Measurements from ENCODE around the gene ALMS1. TPM values are rescaled to one million over a fixed set of nuclear protein-coding genes. Genes with fewer than 3 reads are reported as not detected.
"Not testable (repeated sequence)": the region's sequence is repeated elsewhere in the genome, so short reads cannot be mapped to it uniquely, and the experiment has no call there.

The ALMS1 gene
- total RNA-seq, 1 donor from 2014 or later: 22.1 TPM

GRCh38 chr2:73516033-73516432 lies 130.4 kb downstream of the ALMS1 start:
- Histone ChIP-seq H3K4me1 (no peaks in the 10 kb centered on the region), H3K9me3 (no peaks in the 10 kb centered on the region), H3K27ac (no peak overlapping the region), H3K27me3 (no peaks in the 10 kb centered on the region), H3K4me3 (no peak overlapping the region), H3K36me3 (peaks cover 14% of the 10 kb centered on the region)
- DNase-seq (no peak), ATAC-seq (no peak)
- intact Hi-C loops (cut with DNase I): no loop called here
- no peak for TF ChIP-seq CTCF (IDR thresholded peaks at IDR 0.05)

- Histone ChIP-seq H3K36me3 (peaks cover 12% of the 10 kb centered on the region), H3K4me1 (no peaks in the 10 kb centered on the region), H3K9me3 (peaks cover 37% of the 10 kb centered on the region), H3K27me3 (no peaks in the 10 kb centered on the region), H3K27ac (no peak overlapping the region), H3K4me3 (no peak overlapping the region)
- intact Hi-C loops (cut with DNase I): no loop called here
- DNase-seq (no peak), ATAC-seq (no peak)
- TF ChIP-seq CTCF (IDR thresholded peaks at IDR 0.05): no peak
Observed at GRCh38 chr2:73528688-73529087, 143.1 kb downstream of the ALMS1 start.

- H3K4me3 ChIP-seq; intact Hi-C loops (cut with DNase I); H3K27me3 ChIP-seq; DNase-seq; ATAC-seq; H3K27ac ChIP-seq; H3K4me1 ChIP-seq: not testable (repeated sequence)
- H3K36me3 ChIP-seq: peaks cover 12% of the 10 kb centered on the region
- H3K9me3 ChIP-seq: peaks cover 27% of the 10 kb centered on the region
Observed at GRCh38 chr2:73530773-73531172, 145.1 kb downstream of the ALMS1 start.

- DNase-seq (no peak), ATAC-seq (no peak)
- H3K9me3 ChIP-seq: peaks cover 11% of the 10 kb centered on the region
- H3K36me3 ChIP-seq: peaks cover 12% of the 10 kb centered on the region
- H3K27me3 ChIP-seq: no peaks in the 10 kb centered on the region
- intact Hi-C loops (cut with DNase I): no loop called here
- no peak overlapping the region for H3K27ac ChIP-seq
- no peak overlapping the region for H3K4me3 ChIP-seq
- H3K4me1 ChIP-seq: no peaks in the 10 kb centered on the region
- no peak for TF ChIP-seq CTCF (IDR thresholded peaks at IDR 0.05)
Observed at GRCh38 chr2:73532381-73532780, 146.7 kb downstream of the ALMS1 start.

GRCh38 chr2:73536133-73536840 lies 150.7 kb downstream of the ALMS1 start:
- H3K27ac ChIP-seq: no peak overlapping the region
- TF ChIP-seq CTCF (IDR thresholded peaks at IDR 0.05): no peak
- no peak for DNase-seq
- H3K27me3 ChIP-seq: no peaks in the 10 kb centered on the region
- intact Hi-C loops (cut with DNase I): no loop called here
- H3K4me3 ChIP-seq: no peak overlapping the region
- no peaks in the 10 kb centered on the region for H3K4me1 ChIP-seq
- H3K9me3 ChIP-seq: no peaks in the 10 kb centered on the region
- H3K36me3 ChIP-seq: peaks cover 12% of the 10 kb centered on the region
- no peak for ATAC-seq

- H3K27me3 ChIP-seq; H3K27ac ChIP-seq; H3K4me3 ChIP-seq; H3K9me3 ChIP-seq; ATAC-seq; intact Hi-C loops (cut with DNase I); H3K4me1 ChIP-seq; DNase-seq; H3K36me3 ChIP-seq: not testable (repeated sequence)
Observed at GRCh38 chr2:73560875-73561274, 175.2 kb downstream of the ALMS1 start.

GRCh38 chr2:73561422-73561821 lies 175.8 kb downstream of the ALMS1 start:
- H3K4me3 ChIP-seq: no peak overlapping the region
- DNase-seq (no peak), ATAC-seq (no peak)
- peaks cover 10% of the 10 kb centered on the region for H3K36me3 ChIP-seq
- intact Hi-C loops (cut with DNase I): no loop called here
- H3K27ac ChIP-seq: no peak overlapping the region
- no peak for TF ChIP-seq CTCF (IDR thresholded peaks at IDR 0.05)
- no peaks in the 10 kb centered on the region for H3K9me3 ChIP-seq
- no peaks in the 10 kb centered on the region for H3K4me1 ChIP-seq
- H3K27me3 ChIP-seq: no peaks in the 10 kb centered on the region

All from upper lobe of right lung (tissue), 1 donor.